HEK293T (cell line): ENCODE measurements around the gene RBM44.

Experiments
- CTCF ChIA-PET: fragments of 350-600 bp; formaldehyde crosslinking; extraction: SDS; loops from one replicate; lab custom pipeline; 2021; ENCODE audit warnings: antibody characterized with exemption, inconsistent platforms; lab: Yijun Ruan, JAX
- POLR2A ChIA-PET: fragments of 350-600 bp; formaldehyde crosslinking; extraction: SDS; loops from one replicate; lab custom pipeline; 2020; ENCODE audit warnings: antibody characterized with exemption, inconsistent platforms; lab: Yijun Ruan, JAX
- DNase-seq: peaks from one replicate; pipeline ENCODE4 v3.0.0; 2012; ENCODE audit warnings: mixed read lengths; ENCODE audit errors: extremely low spot score
- ARNT ChIP-seq: fragments of 450-650 bp; IDR thresholded peaks from 2 replicates; pipeline ENCODE4 v1.6.1; 2017; ENCODE audit warnings: mild to moderate bottlenecking
- BHLHE40 ChIP-seq: fragments of 450-650 bp; IDR thresholded peaks from 2 replicates; pipeline ENCODE4 v1.6.1; 2016; ENCODE audit warnings: mild to moderate bottlenecking, moderate library complexity, borderline replicate concordance
- CTBP1 ChIP-seq: fragments of 450-650 bp; IDR thresholded peaks from 2 replicates; pipeline ENCODE4 v1.6.1; 2016; ENCODE audit warnings: borderline replicate concordance
- ELF4 ChIP-seq: fragments of 450-650 bp; IDR thresholded peaks from 2 replicates; pipeline ENCODE4 v1.6.1; 2017; ENCODE audit warnings: antibody characterized with exemption
- FOXA1 ChIP-seq: fragments of 450-650 bp; IDR thresholded peaks from 2 replicates; pipeline ENCODE4 v1.6.1; 2016; ENCODE audit warnings: mild to moderate bottlenecking
- FOXK2 ChIP-seq: fragments of 450-650 bp; IDR thresholded peaks from 2 replicates; pipeline ENCODE4 v1.6.1; 2016; ENCODE audit warnings: mild to moderate bottlenecking
- FOXM1 ChIP-seq: fragments of 450-650 bp; IDR thresholded peaks from 2 replicates; pipeline ENCODE4 v1.6.1; 2017; ENCODE audit warnings: mild to moderate bottlenecking, borderline replicate concordance
- HDGF ChIP-seq: fragments of 450-650 bp; IDR thresholded peaks from 2 replicates; pipeline ENCODE4 v1.6.1; 2017; ENCODE audit warnings: antibody characterized with exemption, borderline replicate concordance
- L3MBTL2 ChIP-seq: fragments of 450-650 bp; conservative IDR thresholded peaks from 2 replicates; pipeline ENCODE4 v1.6.1; 2016; ENCODE audit warnings: mild to moderate bottlenecking
- LEF1 ChIP-seq: fragments of 450-650 bp; IDR thresholded peaks from 2 replicates; pipeline ENCODE4 v1.6.1; 2017; ENCODE audit warnings: mild to moderate bottlenecking, borderline replicate concordance
- NFRKB ChIP-seq: fragments of 450-650 bp; IDR thresholded peaks from 2 replicates; pipeline ENCODE4 v1.6.1; 2016; ENCODE audit warnings: mild to moderate bottlenecking, moderate library complexity
- SP1 ChIP-seq: fragments of 450-650 bp; IDR thresholded peaks from 2 replicates; pipeline ENCODE4 v1.6.1; 2017
- SUZ12 ChIP-seq: fragments of 450-650 bp; IDR thresholded peaks from 2 replicates; pipeline ENCODE4 v1.6.1; 2016; ENCODE audit warnings: mild to moderate bottlenecking
- TARDBP ChIP-seq: fragments of 450-650 bp; IDR thresholded peaks from 2 replicates; pipeline ENCODE4 v1.6.1; 2016
- ZNF384 ChIP-seq: fragments of 450-650 bp; IDR thresholded peaks from 2 replicates; pipeline ENCODE4 v1.6.1; 2016
- TF ChIP-seq, protein P1 (sequence below): fragments of 450-650 bp; IDR thresholded peaks from 2 replicates; pipeline ENCODE4 v1.6.1; 2016

Gene RBM44

GRCh38 chr2:237791977-237792727, 6.4 kb upstream of the RBM44 start:
- DNase-seq = peak; percentile 16
- ChIA-PET POLR2A (no interaction called here), CTCF (interaction anchor here (0.6 kb wide), 1 partner anchor 283 kb away, joined by 3 read pairs; no protein-coding TSS in a partner anchor)
- no peak for TF ChIP-seq NFRKB
- no peak for TF ChIP-seq ARNT
- TF ChIP-seq FOXK2 = no peak
- no peak for TF ChIP-seq TARDBP
- TF ChIP-seq, protein P1, sequence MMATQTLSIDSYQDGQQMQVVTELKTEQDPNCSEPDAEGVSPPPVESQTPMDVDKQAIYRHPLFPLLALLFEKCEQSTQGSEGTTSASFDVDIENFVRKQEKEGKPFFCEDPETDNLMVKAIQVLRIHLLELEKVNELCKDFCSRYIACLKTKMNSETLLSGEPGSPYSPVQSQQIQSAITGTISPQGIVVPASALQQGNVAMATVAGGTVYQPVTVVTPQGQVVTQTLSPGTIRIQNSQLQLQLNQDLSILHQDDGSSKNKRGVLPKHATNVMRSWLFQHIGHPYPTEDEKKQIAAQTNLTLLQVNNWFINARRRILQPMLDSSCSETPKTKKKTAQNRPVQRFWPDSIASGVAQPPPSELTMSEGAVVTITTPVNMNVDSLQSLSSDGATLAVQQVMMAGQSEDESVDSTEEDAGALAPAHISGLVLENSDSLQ = no peak
- TF ChIP-seq SUZ12 = no peak
- no peak for TF ChIP-seq ELF4
- TF ChIP-seq LEF1 = no peak
- no peak for TF ChIP-seq SP1
- TF ChIP-seq ZNF384 = no peak
- no peak for TF ChIP-seq HDGF

DNA sequence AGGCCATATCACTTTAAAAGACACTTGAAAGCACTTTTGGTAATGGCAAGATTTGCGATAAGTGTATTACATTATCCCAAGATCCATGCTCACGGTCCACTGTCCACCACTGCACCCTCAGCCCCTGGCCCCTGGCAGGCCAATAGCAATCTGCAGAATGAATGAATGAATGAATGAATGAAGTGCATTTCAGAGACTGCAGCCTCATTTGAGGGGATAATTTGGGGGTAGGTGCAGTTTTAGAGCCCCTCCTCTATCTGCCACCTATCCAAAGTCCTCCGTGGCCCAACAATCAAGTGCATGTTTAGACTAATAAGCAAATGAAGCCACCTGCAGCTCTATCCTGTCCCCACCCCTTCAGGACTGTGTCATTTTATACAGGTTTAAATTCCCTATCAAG, 1.3 kb upstream of the RBM44 start:
- POLR2A ChIA-PET = no interaction called here
- no peak for TF ChIP-seq NFRKB
- TF ChIP-seq, protein P1 = no peak
- TF ChIP-seq ZNF384 = no peak
- TF ChIP-seq CTBP1 = no peak
- TF ChIP-seq FOXM1 = no peak
- no peak for TF ChIP-seq FOXK2
- no peak for DNase-seq
- CTCF ChIA-PET = no interaction called here

- no peak for DNase-seq
- ChIA-PET POLR2A (no interaction called here), CTCF (no interaction called here)
- TF ChIP-seq FOXK2 = no peak
- no peak for TF ChIP-seq ARNT
- TF ChIP-seq HDGF = no peak
- no peak for TF ChIP-seq FOXM1
- no peak for TF ChIP-seq LEF1
- TF ChIP-seq NFRKB = no peak
- no peak for TF ChIP-seq TARDBP
- no peak for TF ChIP-seq BHLHE40
- no peak for TF ChIP-seq ZNF384
- no peak for TF ChIP-seq L3MBTL2
- TF ChIP-seq FOXA1 = no peak
These were observed 465 bp downstream of the RBM44 start for GRCh38 chr2:237799060-237799428.

- CTCF ChIA-PET = no interaction called here
- DNase-seq = no peak
- POLR2A ChIA-PET = no interaction called here
- TF ChIP-seq SP1 = no peak
- TF ChIP-seq NFRKB = no peak
- no peak for TF ChIP-seq ARNT
- no peak for TF ChIP-seq TARDBP
- no peak for TF ChIP-seq ZNF384
- TF ChIP-seq FOXA1 = no peak
- no peak for TF ChIP-seq ELF4
These were observed 2.9 kb downstream of the RBM44 start for GRCh38 chr2:237801466-237801865.

- no peak for DNase-seq
- ChIA-PET CTCF (no interaction called here), POLR2A (no interaction called here)
- TF ChIP-seq SP1 (no peak), ZNF384 (no peak), SUZ12 (no peak), LEF1 (no peak), FOXK2 (no peak), FOXA1 (no peak), NFRKB (no peak), FOXM1 (no peak), ARNT (no peak), ELF4 (no peak), TARDBP (no peak)
These were observed 7.8 kb downstream of the RBM44 start for GRCh38 chr2:237806334-237806733.

- TF ChIP-seq SUZ12 (no peak), ZNF384 (no peak), LEF1 (no peak), FOXK2 (no peak), FOXA1 (no peak), FOXM1 (no peak), NFRKB (no peak), TARDBP (no peak), HDGF (no peak), CTBP1 (no peak), ELF4 (no peak), SP1 (no peak), BHLHE40 (no peak)
- TF ChIP-seq, protein P1 = no peak
- ChIA-PET CTCF (no interaction called here), POLR2A (no interaction called here)
- no peak for DNase-seq
These were observed 17.1 kb downstream of the RBM44 start for GRCh38 chr2:237815637-237816036.

- TF ChIP-seq TARDBP (no peak), ARNT (no peak), SP1 (no peak), FOXK2 (no peak), FOXM1 (no peak), FOXA1 (no peak), SUZ12 (no peak), HDGF (no peak), LEF1 (no peak), CTBP1 (no peak), L3MBTL2 (no peak), ELF4 (no peak), BHLHE40 (no peak), ZNF384 (no peak), NFRKB (no peak)
- TF ChIP-seq, protein P1 = no peak
- no peak for DNase-seq
- ChIA-PET POLR2A (no interaction called here), CTCF (interaction anchor here (1.0 kb wide), 1 partner anchor 222 kb away, joined by 4 read pairs; no protein-coding TSS in a partner anchor)
These were observed 18.0 kb downstream of the RBM44 start for GRCh38 chr2:237816531-237816930.
